Sigmoid colon (tissue), 7 donors: ENCODE results near the gene NCKAP5. TPM values are rescaled to one million over a fixed set of nuclear protein-coding genes. Genes with fewer than 3 reads are reported as not detected.

ENCODE experiments used
- DNase-seq: peaks from one replicate; pipeline ENCODE4 v3.0.0-alpha.2; 2019
- H3K27ac ChIP-seq, 4 donors: fragments of 200-600 bp; sonication (generic); one replicate each; pipeline ENCODE4 v1.5.1; 2016 to 2019; ENCODE audit warnings: mild to moderate bottlenecking in 1 of 4
- H3K27me3 ChIP-seq, 3 donors: fragments of 200-600 bp; sonication (generic); one replicate each; pipeline ENCODE4 v1.5.1; 2019; ENCODE audit warnings: mild to moderate bottlenecking in 1 of 3
- H3K36me3 ChIP-seq, 4 donors: fragments of 200-600 bp; sonication (generic); one replicate each; pipeline ENCODE4 v1.5.1; 2016 to 2019
- H3K4me1 ChIP-seq, 4 donors: fragments of 200-600 bp; sonication (generic); one replicate each; pipeline ENCODE4 v1.5.1; 2017 to 2019
- H3K4me3 ChIP-seq, 4 donors: fragments of 200-600 bp; sonication (generic); one replicate each; pipeline ENCODE4 v1.5.1; 2017 to 2019; ENCODE audit warnings: mild to moderate bottlenecking in 2 of 4, moderate library complexity in 1 of 4
- H3K9me3 ChIP-seq, 4 donors: fragments of 200-600 bp in 3 of 4; sonication (generic) in 3 of 4; one replicate each; pipeline versions ENCODE4 v1.5.1 to v1.6.1; 2013 to 2019
- EP300 ChIP-seq, 4 donors: sonication (generic); formaldehyde crosslinking; IDR thresholded peaks; one replicate each; pipeline ENCODE4 v1.6.1; 2017; ENCODE audit warnings: antibody characterized with exemption in 4 of 4
- POLR2A ChIP-seq, 2 donors: fragments of 450-650 bp; IDR thresholded peaks; one replicate each; pipeline ENCODE4 v1.6.1; 2016; ENCODE audit warnings: antibody characterized with exemption in 2 of 2, mild to moderate bottlenecking in 2 of 2, moderate library complexity in 2 of 2
- POLR2AphosphoS5 ChIP-seq, 4 donors: sonication (generic); formaldehyde crosslinking; IDR thresholded peaks; one replicate each; pipeline ENCODE4 v1.6.1; 2017; ENCODE audit warnings: antibody characterized with exemption in 4 of 4
- WGBS, 2 donors: extraction: QIAGEN DNeasy Blood & Tissue Kit; methylation state at CpG; one replicate each; pipeline ENCODE4 v1.1.7; 2013; 5-methylcytosine and 5-hydroxymethylcytosine counted together
- intact Hi-C: fragments of 100-400 bp; cut with DNase I; formaldehyde crosslinking; loops from one replicate; pipeline ENCODE4 v1.15.1; 2023
- polyA plus RNA-seq, 3 donors: library from polyadenylated mRNA; stranded (reverse); fragments of 200-250 nt; gene quantifications; one replicate each; pipeline ENCODE4 v1.2.3, GENCODE V29; 2013
- total RNA-seq, 4 donors: library from RNA; depleted of rRNA; stranded (reverse); fragments of >200 nt; gene quantifications; one replicate each; pipeline ENCODE4 v1.1.0, GENCODE V29; 2016
- TF ChIP-seq, protein P1 (sequence below), 4 experiments: fragments of 450-650 bp in 3 of 4; fragments of 200-600 bp in 1 of 4; IDR thresholded peaks; one replicate each; pipeline ENCODE4 v1.5.1; 2016 to 2019; ENCODE audit warnings: antibody characterized with exemption in 4 of 4, mild to moderate bottlenecking in 3 of 4, moderate library complexity in 2 of 4
- donor health status: healthy with polysubstance abuse.
- donor health status: Bipolar disorder and iron deficiency.
- donor health status: healthy.

Gene NCKAP5
- total and polyA plus RNA-seq, 7 donors = under 0.01 to 3.7 (median 0.60) TPM

DNA sequence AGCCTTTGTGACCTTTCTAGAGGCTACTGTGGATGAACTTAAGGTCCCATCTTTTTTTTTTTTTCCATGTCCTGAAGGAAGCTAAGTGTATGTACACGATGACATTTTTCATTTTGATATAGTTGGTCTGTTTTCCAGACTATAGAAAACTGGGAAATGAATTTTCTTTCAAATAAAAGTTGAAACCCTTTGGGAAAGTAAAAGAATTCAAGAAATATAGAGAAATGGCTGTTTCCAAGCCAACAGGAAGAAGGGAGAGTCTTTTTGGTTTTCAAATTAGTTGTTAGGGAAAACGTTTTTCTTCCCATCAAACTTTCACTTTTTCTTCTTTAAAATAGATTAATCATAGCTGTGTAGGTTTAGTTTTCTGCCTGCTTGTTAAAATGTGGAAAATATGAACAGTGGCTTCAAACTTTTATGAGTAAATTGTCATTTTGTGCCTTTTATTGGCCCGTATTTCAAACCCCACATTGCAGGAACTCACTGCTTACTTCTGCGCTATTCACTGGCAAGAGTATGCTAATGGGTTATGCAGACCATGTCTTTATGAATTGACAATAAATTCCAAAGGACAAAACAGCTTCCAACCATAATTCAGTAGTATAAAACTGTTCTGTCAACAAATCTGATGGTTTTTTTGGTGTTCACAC lies 870.6 kb downstream of the NCKAP5 start:
- no peak for TF ChIP-seq EP300 (IDR thresholded peaks at IDR 0.05)
- no peak for TF ChIP-seq POLR2A (IDR thresholded peaks at IDR 0.05)
- TF ChIP-seq, protein P1, sequence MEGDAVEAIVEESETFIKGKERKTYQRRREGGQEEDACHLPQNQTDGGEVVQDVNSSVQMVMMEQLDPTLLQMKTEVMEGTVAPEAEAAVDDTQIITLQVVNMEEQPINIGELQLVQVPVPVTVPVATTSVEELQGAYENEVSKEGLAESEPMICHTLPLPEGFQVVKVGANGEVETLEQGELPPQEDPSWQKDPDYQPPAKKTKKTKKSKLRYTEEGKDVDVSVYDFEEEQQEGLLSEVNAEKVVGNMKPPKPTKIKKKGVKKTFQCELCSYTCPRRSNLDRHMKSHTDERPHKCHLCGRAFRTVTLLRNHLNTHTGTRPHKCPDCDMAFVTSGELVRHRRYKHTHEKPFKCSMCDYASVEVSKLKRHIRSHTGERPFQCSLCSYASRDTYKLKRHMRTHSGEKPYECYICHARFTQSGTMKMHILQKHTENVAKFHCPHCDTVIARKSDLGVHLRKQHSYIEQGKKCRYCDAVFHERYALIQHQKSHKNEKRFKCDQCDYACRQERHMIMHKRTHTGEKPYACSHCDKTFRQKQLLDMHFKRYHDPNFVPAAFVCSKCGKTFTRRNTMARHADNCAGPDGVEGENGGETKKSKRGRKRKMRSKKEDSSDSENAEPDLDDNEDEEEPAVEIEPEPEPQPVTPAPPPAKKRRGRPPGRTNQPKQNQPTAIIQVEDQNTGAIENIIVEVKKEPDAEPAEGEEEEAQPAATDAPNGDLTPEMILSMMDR (IDR thresholded peaks at IDR 0.05) = no peak
- no peak for TF ChIP-seq POLR2AphosphoS5 (IDR thresholded peaks at IDR 0.05)
- 50 to 53% methylated on average over 4 of the region's 4 CpGs for WGBS, 2 donors
- intact Hi-C loops = no loop called here
- no peak for DNase-seq
- Histone ChIP-seq H3K36me3 (no peaks in the 10 kb centered on the region), H3K27ac (no peak overlapping the region), H3K9me3 (no peaks in the 10 kb centered on the region), H3K4me1 (no peaks in the 10 kb centered on the region), H3K4me3 (no peak overlapping the region), H3K27me3 (no peaks in the 10 kb centered on the region)

DNA sequence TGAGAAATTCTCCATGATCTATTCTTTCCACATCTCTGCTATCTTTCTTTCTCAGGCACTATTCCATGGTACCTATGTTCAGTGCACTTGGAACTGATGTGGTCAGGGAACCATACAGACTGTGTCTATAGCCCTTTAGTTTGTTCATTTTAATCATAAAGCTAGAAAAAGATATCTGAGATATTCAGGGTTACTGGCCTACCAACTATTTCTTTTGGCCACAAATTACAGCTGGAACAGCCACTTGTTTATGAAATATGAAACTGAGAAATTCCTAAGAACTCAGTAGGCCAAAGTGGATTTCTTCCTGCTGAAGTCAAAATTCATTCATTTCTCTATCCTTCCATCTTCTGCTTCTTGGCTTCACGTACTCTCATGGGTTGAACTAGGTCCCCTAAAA lies 875.4 kb downstream of the NCKAP5 start:
- no peak overlapping the region for H3K4me3 ChIP-seq
- H3K27ac ChIP-seq = no peak overlapping the region
- no peaks in the 10 kb centered on the region for H3K4me1 ChIP-seq
- 90 to 97% methylated on average over 1 of the region's 1 CpG for WGBS, 2 donors
- H3K9me3 ChIP-seq = no peaks in the 10 kb centered on the region
- TF ChIP-seq POLR2AphosphoS5 (IDR thresholded peaks at IDR 0.05) (no peak), EP300 (IDR thresholded peaks at IDR 0.05) (no peak), POLR2A (IDR thresholded peaks at IDR 0.05) (no peak)
- TF ChIP-seq, protein P1 (IDR thresholded peaks at IDR 0.05) = no peak
- H3K27me3 ChIP-seq = no peaks in the 10 kb centered on the region
- DNase-seq = no peak
- intact Hi-C loops = no loop called here
- H3K36me3 ChIP-seq = no peaks in the 10 kb centered on the region

DNA sequence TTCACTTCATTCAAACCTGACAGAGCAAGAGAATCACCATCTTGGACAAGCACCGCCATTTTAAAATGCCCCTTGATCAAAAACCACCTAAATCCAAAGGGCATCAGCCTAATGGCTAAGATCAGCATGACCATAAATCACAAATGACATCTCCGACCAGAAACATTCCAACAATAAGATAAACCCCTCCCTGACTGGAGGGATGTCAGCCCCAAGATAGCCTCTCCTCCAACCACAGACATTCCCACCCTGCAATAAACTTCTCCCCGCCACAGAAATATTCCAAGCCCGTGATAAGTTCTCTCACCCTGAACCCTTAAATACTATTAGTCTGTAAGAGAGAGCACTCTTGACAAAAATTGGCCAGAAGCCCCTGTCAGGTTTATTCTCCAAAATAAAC lies 876.7 kb downstream of the NCKAP5 start:
- Histone ChIP-seq H3K27ac (no peak overlapping the region), H3K36me3 (no peaks in the 10 kb centered on the region), H3K4me3 (no peak overlapping the region), H3K9me3 (no peaks in the 10 kb centered on the region), H3K4me1 (no peaks in the 10 kb centered on the region), H3K27me3 (no peaks in the 10 kb centered on the region)
- 88 to 91% methylated on average over 4 of the region's 4 CpGs for WGBS, 2 donors
- DNase-seq = no peak
- intact Hi-C loops = no loop called here
- TF ChIP-seq POLR2A (IDR thresholded peaks at IDR 0.05) (no peak), EP300 (IDR thresholded peaks at IDR 0.05) (no peak)
- TF ChIP-seq, protein P1 (IDR thresholded peaks at IDR 0.05) = no peak

DNA sequence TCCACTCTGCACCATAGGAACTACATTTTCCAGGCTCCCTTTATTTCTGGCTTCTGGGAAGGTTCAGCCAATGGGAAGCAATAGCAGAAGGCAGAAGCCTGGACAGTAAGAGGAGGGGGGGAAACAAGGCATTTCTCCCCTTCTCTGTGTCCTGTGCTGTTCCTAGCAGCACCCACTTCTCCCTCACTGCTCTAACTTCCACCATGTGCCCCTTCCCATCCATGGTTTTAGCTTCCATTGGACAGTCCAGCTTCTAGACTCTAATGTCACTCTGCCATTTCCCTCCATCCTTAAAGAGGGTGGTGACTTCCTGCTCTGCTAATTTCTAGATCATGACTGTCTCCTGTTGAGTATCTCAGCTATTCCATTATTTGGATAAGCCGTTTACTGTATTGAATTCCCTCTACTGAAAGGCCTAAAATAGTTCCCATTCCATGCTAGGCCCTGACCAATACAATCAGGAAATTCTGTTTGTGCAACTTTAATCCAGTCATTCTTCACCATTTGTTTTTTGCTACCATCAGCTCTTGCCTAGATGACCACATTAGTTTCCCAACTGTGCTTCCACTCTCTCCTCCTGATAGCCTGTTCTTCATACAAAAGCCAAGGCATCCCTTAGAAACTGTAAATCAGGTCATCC lies 877.5 kb downstream of the NCKAP5 start:
- intact Hi-C loops = no loop called here
- H3K4me3 ChIP-seq = no peak overlapping the region
- no peaks in the 10 kb centered on the region for H3K27me3 ChIP-seq
- no peak for DNase-seq
- H3K27ac ChIP-seq = no peak overlapping the region
- no peaks in the 10 kb centered on the region for H3K4me1 ChIP-seq
- no peaks in the 10 kb centered on the region for H3K36me3 ChIP-seq
- TF ChIP-seq EP300 (IDR thresholded peaks at IDR 0.05) = no peak
- TF ChIP-seq POLR2AphosphoS5 (IDR thresholded peaks at IDR 0.05) = no peak
- TF ChIP-seq POLR2A (IDR thresholded peaks at IDR 0.05) = no peak
- TF ChIP-seq, protein P1 (IDR thresholded peaks at IDR 0.05) = no peak
- no peaks in the 10 kb centered on the region for H3K9me3 ChIP-seq
- 73 to 79% methylated on average over 1 of the region's 1 CpG for WGBS, 2 donors
